OCI-M2 (cell line): ENCODE measurements around the gene ZYG11B.
"Not testable (repeated sequence)": the region's sequence is repeated elsewhere in the genome, so short reads cannot be mapped to it uniquely, and the experiment has no call there.

Experiments
- DNase-seq: peaks from one replicate; lab custom pipeline; 2025; ENCODE audit not compliant: unreplicated experiment; lab: John Stamatoyannopoulos, UW

ZYG11B gene

DNA sequence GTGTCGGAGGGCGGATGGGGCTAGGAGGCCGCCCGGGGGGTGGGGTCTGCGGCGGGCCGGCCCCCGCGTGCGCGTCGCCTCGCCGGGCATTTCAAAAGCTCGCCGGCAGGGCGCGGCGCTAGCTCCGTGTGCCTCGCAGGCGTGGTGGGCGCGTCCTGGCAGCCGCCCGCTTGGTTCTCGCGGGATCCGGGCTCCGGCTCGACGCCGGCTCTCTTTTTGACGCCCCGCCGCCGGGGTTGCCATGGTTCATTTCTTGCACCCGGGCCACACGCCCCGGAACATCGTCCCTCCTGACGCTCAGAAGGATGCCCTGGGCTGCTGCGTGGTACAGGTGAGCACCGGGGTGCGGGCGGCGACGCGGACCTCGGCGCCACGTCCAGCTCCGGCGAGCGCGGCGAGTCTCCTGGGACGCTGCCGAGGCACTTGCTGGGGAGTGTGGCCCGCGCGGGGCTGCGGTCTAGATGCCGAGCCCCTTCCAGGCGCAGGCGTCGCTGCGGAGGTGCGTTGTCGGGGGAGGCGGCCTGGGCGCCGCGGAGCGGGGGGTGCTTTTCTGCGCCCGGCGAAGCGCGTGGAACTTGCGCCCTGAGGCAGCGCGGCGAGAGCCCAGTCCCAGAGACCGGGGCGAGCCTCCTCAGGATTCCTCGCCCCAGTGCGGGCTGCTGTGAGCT lies 116.5 kb downstream of the ZYG11B start, which contains the start of gene ZYG11A:
Gene ZYG11A (plus strand): TSS at position 118 of the 668 bp plus-strand sequence. CDS start 124 bp downstream, at position 242.
- DNase-seq: peak; percentile 35

DNA sequence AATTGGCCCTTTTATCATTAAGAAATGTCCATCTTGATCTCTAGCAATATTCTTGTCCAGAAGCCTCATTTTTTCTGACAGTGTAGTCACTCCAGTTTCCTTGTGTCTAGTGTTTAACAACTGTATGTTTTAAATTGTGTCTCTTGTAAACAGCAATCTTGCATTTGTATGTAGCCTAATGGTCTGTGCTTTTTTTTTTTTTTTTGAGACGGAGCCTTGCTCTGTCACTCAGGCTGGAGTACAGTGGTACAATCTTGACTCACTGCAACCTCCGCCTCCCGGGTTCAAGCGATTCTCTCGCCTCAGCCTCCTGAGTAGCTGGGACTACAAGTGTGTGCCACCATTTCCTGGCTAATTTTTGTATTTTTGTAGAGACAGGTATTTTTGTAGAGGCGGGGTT lies 118.9 kb downstream of the ZYG11B start:
- not testable (repeated sequence) for DNase-seq

DNA sequence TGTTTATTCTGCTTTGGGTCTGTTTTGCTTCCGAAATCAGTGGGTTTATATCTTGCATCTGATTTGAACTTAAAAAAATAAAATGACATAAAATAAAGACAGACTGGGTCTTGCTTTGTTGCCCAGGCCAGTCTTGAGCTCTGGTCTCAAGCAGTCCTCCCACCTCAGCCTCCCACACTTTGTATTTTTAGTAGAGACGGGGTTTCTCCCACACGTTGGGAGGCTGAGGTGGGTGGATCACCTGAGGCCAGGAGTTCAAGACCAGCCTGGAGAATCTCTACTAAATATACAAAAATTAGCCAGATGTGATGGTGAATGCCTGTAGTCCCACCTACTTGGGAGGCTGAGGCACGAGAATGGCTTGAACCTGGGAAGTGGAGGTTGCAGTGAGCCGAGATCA lies 122.2 kb downstream of the ZYG11B start:
- DNase-seq: no peak

DNA sequence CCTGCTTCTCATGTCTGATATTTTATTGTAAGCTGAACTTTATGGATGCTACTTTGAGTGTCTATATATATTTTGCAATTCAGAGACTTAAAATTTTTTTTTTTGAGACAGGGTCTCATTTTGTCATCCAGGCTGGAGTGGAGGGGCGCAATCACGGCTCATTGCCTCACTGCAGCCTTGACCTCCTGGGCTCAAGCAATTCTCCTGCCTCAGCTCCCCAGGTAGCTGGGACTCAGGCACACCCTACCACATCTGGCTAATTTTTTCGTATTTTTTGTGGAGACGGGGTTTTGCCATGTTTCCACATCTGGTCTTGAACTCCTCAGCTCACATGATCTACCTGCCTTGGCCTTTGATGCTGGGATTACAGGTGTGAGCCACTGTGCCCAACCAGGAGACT lies 124.7 kb downstream of the ZYG11B start:
- no peak for DNase-seq

DNA sequence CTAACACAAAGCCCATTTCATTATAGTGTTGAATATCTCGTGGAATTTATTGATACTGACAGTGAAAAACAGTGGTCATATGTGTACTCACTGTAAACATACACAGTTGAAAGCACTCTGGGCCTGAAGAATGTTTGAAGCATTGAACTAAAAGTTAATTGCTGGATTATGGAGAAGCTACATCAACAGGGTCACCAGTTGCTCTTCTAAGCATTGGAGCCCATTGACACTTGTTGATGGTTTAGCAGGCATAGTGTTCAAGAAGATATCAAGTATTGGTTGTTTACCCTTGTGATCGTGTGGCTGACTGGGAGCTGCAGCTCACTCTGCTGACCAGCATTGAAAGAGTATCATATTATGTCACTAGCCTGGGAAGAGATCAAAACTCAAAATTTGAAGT lies 126.6 kb downstream of the ZYG11B start:
- DNase-seq: no peak

DNA sequence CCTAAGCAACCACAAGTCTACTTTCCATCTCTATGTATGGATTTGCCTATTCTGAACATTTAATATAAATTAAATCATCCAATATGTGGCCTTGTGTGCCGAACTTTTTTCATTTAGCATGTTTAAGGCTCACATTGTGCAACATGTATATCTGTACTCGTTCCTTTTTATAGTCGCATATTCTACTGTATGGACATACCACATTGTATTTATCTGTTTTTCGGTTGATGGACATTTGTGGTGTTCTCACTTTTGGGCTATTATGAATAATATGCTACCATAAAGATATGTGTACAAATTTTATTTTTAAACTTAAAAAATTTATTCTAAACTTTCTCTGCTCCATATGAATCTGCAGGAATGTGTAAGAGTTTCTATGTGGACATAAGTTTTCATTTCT lies 129.3 kb downstream of the ZYG11B start:
- DNase-seq: no peak

DNA sequence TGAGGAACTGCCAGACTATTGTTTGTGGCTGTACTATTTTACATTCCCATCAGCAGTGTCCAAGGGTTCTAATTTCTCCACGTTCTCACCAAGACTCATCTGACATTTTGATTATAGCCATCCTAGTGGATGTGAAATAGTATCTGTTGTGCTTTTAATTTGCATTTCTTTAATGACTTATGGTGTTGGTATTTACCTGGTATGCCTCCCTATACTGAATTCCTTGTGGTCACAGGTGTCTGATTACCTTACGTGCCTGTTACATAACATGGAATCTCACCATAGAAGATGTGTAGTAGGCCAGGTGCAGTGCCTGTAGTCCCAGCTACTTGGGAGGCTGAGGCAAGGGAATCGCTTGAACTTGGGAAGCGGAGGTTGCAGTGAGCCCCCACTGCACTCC lies 129.8 kb downstream of the ZYG11B start:
- no peak for DNase-seq

DNA sequence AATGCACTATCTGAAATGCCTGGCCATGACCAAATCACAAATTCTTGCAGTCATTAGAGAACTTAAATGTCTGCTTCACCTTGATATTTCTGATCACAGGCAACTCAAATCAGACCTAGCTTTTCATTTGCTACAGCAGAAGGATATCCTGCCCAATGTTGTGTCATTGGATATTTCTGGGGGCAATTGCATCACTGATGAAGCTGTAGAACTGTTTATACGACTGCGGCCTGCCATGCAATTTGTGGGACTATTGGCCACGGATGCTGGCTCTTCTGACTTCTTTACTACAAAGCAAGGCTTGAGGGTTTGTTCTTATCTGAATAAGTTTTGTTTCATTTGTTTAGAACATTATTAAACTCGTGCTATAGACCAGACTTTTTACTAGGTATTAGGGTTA lies 131.2 kb downstream of the ZYG11B start:
- DNase-seq: no peak

DNA sequence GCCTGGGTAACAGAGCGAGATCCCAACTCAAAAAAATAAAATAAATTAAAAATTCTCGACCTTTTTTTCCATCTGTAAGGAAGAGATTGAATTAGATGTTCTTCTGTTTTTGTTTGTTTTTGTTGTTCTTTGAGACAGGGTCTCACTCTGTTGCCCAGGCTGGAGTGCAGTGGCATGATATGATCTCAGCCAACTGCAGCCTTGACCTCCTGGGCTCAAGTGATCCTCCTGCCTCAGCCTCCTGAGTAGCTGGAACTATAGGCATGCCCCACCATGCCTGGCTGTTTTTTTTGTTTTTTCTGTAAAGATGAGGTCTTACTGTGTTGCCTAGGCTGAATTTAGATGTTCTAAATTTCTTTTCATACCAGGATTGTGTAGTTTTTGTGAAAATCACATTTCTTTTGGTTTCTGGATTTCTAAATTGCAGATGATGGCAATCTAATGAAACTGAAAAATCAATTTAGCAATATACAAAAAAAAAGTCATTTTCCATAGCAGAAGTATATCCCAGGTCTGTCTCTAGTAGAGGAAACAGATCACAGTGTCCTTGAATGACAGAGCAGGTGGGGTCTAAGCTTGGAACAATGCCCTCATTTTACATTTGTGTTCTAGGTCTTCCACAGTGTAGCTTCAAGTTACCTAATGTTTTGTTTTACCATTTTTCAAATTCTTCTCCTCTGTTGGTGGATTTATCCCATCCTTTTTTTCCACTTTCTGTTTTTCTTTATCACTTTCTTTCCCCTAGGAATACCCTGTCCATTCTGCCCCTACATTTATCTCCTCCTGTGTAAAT lies 136.6 kb downstream of the ZYG11B start:
- no peak for DNase-seq

DNA sequence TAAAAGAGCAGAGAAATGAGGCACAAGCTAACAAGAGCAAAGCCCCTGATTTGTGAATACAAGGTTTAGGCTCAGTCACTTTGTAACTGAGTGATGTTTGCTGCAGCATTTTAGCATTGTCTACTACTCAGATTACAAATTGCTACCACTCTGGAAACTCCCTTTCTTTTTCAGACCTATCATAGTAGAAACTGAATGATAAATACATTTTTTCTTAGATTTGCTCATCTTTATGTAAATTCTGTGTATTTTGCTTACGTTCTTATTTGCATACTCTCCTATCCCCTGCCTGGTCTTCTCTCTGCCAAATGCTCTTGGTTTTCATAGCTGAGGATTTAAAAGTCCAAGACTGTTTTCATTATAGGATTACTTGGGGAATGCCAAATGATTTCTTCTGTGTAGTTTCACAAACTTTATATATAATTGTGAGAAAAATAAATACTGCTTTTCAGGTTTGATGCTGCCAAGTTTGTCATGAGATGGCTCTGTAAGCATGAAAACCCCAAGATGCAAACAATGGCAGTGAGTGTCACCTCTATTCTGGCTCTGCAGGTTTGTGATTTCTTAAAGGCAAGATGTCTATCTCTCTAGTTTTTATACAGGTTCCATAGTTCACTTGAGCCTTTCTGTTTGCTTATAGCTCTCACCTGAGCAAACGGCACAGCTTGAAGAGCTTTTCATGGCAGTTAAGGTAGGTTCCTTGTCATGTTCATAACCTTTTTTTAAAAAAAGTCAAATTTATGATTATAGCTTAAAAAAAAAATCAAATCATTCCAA lies 141.0 kb downstream of the ZYG11B start:
- DNase-seq: no peak

DNA sequence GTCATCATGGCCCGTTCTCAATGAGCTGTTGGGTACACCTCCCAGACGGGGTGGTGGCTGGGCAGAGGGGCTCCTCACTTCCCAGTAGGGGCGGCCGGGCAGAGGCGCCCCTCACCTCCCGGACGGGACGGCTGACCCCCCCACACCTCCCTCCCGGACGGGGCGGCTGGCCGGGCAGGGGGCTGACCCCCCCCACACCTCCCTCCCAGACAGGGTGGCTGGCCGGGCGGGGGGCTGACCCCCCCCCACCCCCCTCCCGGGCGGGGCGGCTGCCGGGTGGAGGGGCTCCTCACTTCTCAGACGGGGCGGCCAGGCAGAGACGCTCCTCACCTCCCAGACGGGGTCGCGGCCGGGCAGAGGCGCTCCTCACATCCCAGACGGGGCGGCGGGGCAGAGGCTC lies 143.5 kb downstream of the ZYG11B start:
- DNase-seq: not testable (repeated sequence)

DNA sequence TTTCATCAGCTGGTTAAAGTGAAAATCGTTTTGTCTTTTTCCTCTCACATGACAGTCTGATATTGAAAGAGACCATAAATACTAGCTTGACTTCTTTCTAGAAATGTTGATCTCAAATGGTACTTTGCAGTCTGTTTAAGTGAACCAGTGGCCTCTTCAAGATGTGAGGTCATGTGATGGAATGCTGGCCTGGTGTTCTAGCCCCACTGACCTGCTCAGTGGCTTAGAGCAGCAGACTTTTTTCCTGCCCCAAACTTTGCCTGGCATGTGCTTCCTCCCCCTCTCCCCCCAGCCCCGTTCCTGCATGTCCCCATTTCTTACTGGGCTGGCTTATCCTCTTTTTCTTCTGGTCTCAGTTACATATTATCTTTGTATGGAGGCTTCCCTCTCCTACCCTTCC lies 150.6 kb downstream of the ZYG11B start:
- no peak for DNase-seq
